COR-L47 (cell line): ENCODE results near the gene ZKSCAN1.

Experiments
- DNase-seq: peaks from one replicate; lab custom pipeline; 2025; lab: John Stamatoyannopoulos, UW

ZKSCAN1 gene

GRCh38 chr7:100081535-100082102, 66.2 kb downstream of the ZKSCAN1 start, which contains the start of gene ZNF3:
Gene ZNF3 (minus strand): TSS chr7:100081723. CDS start chr7:100077357, 4,366 bp downstream.
- peak; percentile 99 for DNase-seq

- DNase-seq = no peak
Observed at GRCh38 chr7:100082978-100083377, 67.6 kb downstream of the ZKSCAN1 start.

GRCh38 chr7:100085515-100085914, 70.1 kb downstream of the ZKSCAN1 start:
- DNase-seq = no peak

GRCh38 chr7:100087055-100087750, 71.8 kb downstream of the ZKSCAN1 start:
- no peak for DNase-seq

GRCh38 chr7:100088095-100088620, 72.8 kb downstream of the ZKSCAN1 start:
- DNase-seq = no peak

GRCh38 chr7:100088621-100089457, 73.4 kb downstream of the ZKSCAN1 start, which contains the start of gene COPS6:
Gene COPS6 (plus strand): TSS chr7:100088969. CDS start chr7:100088991, 22 bp downstream.
- peak; percentile 73 for DNase-seq

- DNase-seq = no peak
Observed at GRCh38 chr7:100089458-100090196, 74.2 kb downstream of the ZKSCAN1 start.

GRCh38 chr7:100090527-100091410, 75.4 kb downstream of the ZKSCAN1 start:
- DNase-seq = no peak
